GM19025 (cell line): ENCODE measurements around the gene UGGT1.
"Not testable (repeated sequence)": the region's sequence is repeated elsewhere in the genome, so short reads cannot be mapped to it uniquely, and the experiment has no call there.

Source experiments
- ATAC-seq: cut with Tn5 transposase; IDR thresholded peaks from one replicate; pipeline ENCODE4 v1.9.1; 2021; ENCODE audit warnings: mild to moderate bottlenecking, low read depth, moderate library complexity; ENCODE audit not compliant: unreplicated experiment

Gene UGGT1

DNA sequence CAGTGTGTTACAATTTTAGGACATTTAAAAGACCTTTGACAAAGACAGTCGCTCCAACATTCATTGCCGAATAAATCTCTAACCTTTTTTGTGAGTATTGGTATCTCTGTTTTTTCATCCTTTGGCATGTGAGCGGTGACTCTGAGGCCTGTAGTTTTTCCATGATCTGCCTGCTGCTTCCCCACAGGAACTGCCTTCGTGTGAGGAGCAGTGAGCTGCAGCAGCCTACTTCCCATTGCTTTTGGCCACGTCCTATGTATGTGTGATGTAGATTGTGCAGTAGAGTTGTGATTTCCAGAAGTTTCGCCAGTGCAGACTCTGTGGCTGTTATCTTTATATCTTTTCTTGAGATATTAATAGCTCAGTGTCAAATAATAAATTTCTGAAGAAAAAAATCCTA lies 79.8 kb downstream of the UGGT1 start:
- no peak for ATAC-seq

DNA sequence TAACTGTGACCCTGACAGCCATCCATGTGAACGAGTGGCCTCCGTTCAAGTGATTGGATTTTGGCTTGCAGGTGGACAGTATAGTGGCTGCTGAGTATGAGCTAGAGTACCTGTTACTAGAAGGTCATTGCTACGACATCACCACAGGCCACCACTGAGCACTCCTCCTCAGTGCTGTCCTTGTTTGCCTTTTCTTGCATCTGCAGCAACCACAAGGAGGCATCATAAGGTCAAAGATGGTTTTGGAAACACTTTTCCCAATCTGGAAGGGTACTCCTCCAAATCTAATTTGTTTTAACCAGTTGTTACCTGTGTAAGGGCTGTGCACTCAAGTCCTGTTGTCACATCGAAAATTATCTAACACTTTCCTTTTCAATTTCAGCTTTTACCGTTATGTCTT lies 81.2 kb downstream of the UGGT1 start:
- ATAC-seq = no peak

GRCh38 chr2:128174067-128174466 lies 83.1 kb downstream of the UGGT1 start:
- not testable (repeated sequence) for ATAC-seq

- no peak for ATAC-seq
Observed at GRCh38 chr2:128177315-128177714, 86.3 kb downstream of the UGGT1 start.

- no peak for ATAC-seq
Observed at GRCh38 chr2:128178149-128178649, 87.2 kb downstream of the UGGT1 start.

DNA sequence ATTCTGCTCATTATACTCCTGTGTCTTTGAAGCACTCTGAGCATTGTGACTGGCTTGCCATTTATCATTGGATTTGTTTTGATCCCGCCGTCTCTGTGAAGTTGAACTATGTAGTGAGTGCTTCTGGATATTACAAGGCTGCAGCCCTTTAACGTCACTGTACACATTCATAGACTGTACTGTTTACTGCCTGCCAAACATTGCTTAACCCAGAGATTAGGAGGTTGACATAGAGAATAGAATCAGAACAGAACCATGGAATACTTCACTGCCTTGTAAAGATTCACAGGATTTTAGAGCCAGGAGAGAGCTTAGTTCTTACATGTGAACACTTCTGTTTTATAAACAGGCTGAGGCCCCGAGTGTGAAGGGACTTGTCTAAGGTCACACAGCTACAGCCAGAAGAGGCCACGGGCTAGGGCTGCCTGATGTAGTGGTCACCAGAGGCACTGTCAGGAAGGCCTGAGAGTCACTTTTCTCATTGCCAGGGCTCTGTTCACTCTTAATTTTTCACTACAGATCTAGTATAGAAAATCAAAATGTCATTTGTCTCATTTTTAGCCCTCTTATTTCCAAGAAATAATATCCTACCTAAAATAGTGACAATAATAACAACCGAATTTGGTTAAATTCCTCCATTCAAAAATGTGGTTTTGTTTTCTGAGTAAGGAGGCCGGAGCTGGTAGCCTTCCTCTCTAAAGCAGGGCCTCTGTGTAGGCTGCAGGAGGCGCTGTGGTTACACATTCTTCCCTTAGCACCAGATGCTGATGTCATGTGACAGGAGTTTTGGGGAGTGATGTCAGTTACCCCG lies 87.9 kb downstream of the UGGT1 start:
- ATAC-seq = no peak

- no peak for ATAC-seq
Observed at GRCh38 chr2:128179461-128179755, 88.4 kb downstream of the UGGT1 start.

DNA sequence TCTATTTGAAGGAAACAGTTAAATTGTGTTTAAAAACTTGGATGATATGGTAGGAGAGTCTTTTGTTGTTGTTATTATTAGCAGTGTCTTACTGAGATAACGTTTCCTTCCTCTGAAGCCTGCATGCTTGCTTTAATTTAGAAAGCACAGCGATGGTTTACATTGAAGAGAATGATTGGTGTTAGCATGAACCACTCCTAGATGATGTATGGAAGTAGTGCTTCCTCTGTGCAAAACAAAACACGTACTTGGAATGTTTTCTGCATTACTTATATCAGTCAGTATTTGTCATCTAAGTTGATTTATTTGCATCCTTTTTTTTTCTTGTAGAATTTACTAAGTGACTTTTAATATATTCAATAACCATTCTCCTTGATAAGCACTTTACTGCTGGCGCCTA lies 89.0 kb downstream of the UGGT1 start:
- ATAC-seq = no peak

DNA sequence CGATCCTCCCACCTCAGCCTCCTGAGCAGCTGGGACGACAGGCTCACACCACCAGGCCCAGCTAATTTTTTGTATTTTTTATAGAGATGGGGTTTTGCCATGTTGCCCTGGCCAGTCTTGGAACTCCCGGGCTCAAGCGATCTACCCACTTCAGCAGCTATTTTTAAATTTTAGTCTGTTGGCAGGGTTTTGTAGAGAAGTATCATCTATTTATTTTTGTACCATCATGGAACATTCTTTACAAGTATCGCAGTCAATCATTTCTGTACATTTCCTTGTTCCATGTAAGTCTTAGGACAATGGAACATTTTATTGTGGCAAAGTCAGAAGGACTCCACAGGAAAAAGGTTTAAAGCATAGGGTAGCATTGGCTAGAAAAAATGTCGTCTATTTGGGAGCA lies 94.6 kb downstream of the UGGT1 start:
- ATAC-seq = no peak

DNA sequence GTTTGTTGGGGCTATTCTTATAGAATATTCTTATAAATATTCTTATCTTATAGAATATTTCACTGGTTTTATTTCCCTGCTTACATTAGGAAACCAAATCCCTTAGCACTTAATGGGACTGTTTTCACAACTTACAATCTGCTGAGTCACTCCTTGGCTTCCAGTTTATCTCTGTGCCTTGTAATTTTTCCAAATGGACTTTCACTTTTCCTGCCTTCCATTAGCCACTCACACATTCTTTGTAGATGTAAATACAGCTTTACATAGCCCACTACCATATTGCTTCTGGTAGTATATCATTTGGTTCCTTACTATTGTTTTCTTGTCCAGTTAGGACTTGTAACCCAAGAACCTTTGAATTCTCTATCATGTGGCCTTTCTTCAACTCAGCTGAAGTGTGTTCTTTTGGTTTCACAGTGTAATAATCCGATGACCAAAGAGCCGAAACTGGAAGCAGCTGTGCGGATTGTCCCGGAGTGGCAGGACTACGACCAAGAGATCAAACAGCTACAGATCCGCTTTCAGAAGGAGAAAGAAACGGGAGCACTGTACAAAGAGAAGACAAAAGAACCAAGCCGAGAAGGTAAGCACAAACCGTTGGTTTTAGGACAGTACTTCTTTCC lies 96.1 kb downstream of the UGGT1 start:
- no peak for ATAC-seq

DNA sequence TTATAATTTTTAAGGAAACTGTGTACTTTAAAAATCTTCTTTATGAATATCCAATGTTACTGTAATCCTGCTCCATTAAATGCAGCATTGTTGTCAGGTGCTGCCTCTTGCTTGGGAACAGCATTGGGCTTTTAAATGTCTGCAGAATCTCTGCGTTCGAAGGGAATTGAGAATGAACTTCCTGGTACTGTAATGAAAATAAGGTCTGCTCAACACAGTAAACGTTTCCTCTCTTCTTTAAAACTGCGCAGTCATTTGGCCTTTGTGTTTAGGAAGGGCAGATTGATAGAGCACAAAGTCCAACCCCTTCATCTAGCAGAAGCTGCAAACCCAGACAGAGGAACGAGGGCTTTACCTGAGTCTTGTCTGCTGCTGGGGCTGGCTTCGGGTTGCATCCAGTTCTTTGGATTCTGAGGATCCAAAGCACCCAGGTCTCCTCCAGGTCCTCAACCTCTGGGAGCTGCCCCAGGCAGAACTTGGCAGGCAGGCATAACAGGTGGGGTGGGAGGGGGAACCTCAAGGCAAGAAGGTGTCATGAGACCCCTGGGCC lies 104.5 kb downstream of the UGGT1 start:
- no peak for ATAC-seq

- no peak for ATAC-seq
Observed at GRCh38 chr2:128196026-128196425, 105.0 kb downstream of the UGGT1 start.

GRCh38 chr2:128196471-128196931 lies 105.5 kb downstream of the UGGT1 start:
- ATAC-seq = no peak

DNA sequence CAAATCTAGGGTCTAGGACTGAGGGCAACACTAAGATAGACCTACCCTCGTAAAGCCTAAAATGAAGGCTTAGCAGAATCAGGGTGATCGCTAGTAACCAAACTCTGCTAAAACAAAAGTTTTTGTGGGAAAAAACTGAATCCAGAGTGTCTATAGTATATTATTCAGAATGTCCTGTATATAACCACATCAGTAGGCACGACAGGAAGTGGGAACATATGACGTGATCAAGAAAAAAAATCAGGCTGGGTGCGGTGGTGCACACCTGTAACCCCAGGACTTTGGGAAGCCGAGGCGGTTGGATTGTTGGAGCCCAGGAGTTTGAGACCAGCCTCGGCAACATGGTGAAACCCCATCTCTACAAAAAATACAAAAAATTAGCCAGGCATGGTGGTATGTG lies 106.1 kb downstream of the UGGT1 start:
- ATAC-seq = no peak

DNA sequence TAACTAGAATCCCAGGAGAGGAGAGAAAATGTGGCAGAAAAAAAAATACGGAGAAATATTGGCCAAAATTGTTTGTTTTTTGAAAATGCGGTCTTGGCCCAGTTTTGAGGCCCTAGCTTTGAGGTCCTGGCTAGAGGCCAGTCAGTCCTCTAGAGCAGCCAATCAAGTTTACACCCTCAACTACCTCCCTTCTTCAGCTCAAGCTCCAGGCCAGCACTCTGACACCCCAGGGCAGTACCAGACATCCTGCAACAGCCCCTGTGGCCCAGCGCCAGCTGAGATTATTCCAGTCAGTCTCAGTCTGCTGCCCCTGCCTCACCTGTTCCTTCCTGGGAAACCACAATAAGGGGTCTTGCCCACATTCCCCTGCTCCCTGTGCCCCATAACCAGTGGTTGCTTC lies 107.7 kb downstream of the UGGT1 start:
- ATAC-seq = no peak

- no peak for ATAC-seq
Observed at GRCh38 chr2:128199141-128199540, 108.1 kb downstream of the UGGT1 start.

DNA sequence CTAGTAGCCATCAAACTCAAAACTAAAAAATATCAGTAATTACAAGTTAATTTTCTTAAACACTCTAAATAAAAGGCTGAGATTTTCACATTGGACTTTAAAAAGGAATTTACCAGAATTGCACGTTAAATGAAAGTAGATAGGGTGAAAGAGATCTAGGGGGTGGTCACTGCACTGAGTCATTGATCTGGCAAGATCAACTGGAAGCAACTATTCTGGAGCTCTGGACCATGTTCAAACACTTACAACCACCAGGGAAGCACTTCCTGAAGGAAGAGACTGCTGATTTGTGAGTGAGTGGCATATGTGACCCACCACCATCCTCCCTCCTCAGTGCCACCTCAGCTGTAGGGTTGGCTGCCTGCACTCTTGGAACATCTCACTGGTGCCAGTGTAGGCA lies 111.8 kb downstream of the UGGT1 start:
- ATAC-seq = no peak

GRCh38 chr2:128206245-128206644 lies 115.2 kb downstream of the UGGT1 start:
- ATAC-seq = no peak

DNA sequence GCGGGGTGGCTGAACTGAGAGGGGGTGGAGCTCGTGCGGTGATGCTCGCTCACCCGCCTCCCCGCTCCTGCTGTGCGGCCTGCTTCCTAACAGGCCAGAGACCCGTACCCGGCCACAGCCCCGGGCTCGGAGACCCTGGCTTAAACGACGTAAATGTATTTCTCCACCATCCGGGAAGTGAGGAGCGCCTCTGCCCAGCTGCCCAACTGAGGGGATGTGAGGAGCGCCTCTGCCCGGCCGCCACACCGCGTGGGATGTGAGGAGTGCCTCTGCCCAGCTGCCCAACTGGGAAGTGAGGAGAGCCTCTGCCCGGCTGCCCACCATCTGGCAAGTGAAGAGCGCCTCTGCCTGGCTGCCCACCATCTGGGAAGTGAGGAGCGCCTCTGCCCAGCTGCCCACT lies 117.0 kb downstream of the UGGT1 start:
- ATAC-seq = no peak

GRCh38 chr2:128208631-128209324 lies 117.8 kb downstream of the UGGT1 start:
- ATAC-seq = not testable (repeated sequence)

DNA sequence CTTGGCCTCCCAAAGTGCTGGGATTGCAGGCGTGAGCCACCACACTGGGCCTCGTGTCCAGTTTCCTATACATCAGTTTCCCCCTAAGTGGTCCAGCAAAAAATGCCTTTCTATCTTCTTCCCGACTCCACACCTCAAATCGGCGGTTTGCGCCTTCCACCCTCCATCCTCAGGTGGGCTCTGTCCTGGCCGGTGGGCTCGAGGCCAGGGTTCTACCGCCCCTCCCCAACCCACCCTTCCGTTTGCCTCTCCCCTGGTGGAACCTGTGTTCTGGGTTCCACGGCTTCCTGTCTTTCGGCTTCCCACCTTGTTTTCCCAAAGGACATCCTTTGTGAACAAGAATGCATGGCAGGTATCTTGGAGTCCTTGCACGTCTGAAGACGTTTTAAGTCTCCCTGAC lies 123.3 kb downstream of the UGGT1 start:
- no peak for ATAC-seq
